22Rv1 (cell line): ENCODE data around the gene GDPD5.

Experiments used
- H3K27ac ChIP-seq: fragments of 450-650 bp; 2 replicates; pipeline ENCODE4 v1.5.1; 2017
- ZFX ChIP-seq: fragments of 450-650 bp; IDR thresholded peaks from 2 replicates; pipeline ENCODE4 v1.6.1; 2017; ENCODE audit warnings: antibody characterized with exemption, borderline replicate concordance
- TF ChIP-seq, protein P1 (sequence below): fragments of 450-650 bp; IDR thresholded peaks from 2 replicates; pipeline ENCODE4 v1.5.1; 2017; ENCODE audit warnings: mild to moderate bottlenecking

The GDPD5 gene

DNA sequence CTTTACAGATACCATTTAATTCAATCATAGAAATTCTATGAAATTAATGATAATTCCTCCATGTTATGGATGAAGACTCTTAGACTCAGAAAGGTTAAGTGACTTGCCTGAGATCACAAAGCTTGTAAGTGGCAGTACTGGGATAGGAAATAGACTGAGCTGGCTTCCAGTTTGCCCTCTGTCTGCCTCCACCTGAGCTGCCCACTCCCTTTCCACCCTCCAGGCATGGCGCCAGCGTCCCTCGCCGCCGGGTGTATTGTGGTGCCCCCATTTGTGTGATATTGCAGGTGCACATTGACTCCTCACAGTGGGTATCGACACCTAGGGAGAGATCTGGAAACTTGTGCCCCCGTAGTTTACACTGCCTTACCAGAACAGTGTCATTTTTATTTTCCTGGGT lies 135.8 kb downstream of the GDPD5 start:
- no peak overlapping the region for H3K27ac ChIP-seq
- TF ChIP-seq, protein P1, sequence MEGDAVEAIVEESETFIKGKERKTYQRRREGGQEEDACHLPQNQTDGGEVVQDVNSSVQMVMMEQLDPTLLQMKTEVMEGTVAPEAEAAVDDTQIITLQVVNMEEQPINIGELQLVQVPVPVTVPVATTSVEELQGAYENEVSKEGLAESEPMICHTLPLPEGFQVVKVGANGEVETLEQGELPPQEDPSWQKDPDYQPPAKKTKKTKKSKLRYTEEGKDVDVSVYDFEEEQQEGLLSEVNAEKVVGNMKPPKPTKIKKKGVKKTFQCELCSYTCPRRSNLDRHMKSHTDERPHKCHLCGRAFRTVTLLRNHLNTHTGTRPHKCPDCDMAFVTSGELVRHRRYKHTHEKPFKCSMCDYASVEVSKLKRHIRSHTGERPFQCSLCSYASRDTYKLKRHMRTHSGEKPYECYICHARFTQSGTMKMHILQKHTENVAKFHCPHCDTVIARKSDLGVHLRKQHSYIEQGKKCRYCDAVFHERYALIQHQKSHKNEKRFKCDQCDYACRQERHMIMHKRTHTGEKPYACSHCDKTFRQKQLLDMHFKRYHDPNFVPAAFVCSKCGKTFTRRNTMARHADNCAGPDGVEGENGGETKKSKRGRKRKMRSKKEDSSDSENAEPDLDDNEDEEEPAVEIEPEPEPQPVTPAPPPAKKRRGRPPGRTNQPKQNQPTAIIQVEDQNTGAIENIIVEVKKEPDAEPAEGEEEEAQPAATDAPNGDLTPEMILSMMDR = no peak
- TF ChIP-seq ZFX = no peak

DNA sequence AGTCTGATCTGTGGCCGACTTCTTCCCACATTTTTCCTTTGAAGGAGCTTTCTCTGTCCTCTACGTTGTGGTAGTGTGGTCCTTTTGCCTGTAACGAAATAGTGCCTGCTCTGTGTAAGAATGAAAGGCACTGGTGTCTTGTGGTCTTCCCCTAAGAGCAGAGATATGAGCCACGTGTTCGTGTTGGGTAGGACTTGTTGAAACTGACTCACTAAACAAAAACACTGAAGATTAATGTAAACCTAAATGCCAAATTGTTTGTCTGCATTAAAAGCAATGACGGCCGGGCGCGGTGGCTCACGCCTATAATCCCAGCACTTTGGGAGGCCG lies 136.5 kb downstream of the GDPD5 start:
- H3K27ac ChIP-seq = no peak overlapping the region
- no peak for TF ChIP-seq ZFX
- TF ChIP-seq, protein P1 = no peak

DNA sequence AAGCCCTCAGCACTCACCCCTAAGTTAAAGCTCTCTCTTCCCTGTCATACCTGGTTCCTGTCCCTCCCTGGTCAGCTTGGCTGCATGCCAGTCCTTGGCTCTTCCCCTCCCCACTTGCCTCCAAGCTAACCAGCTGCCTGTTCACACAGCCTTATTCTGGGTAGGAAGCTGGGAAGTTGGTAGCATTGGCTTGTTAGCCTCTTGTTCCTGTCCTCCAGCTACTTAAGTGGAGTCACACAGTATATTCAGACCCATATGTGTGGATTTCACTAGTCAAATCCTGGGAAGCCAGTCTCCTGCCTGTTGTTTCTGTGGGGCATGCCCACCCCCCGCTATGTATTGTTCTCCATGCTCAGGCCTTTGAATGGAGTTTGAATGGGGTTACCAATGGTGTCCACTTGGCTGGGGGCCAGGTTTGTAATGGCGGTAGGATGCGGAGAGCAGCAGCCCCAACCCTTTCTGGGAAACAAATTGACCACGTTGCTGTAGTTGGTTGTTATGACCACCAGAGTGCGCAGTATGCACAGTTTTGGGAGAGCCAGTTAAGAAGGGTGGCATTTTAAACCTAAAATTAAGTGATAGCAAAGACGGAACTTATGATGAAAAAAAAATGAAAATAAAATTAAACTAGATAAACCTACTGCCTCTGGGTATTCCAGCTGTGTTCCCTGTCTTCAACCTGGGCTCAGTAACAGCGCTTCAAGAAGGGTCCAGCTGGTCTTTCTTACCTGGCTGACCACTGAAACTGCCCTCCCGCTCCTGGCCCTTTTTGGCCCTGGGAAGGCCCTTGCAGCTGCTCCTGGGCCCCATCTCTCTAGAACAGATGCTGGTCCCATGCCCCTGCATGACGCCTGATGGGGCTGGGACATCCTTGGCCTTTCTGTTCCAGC lies 137.1 kb downstream of the GDPD5 start:
- no peak overlapping the region for H3K27ac ChIP-seq
- no peak for TF ChIP-seq ZFX
- TF ChIP-seq, protein P1 = peak; percentile 92

DNA sequence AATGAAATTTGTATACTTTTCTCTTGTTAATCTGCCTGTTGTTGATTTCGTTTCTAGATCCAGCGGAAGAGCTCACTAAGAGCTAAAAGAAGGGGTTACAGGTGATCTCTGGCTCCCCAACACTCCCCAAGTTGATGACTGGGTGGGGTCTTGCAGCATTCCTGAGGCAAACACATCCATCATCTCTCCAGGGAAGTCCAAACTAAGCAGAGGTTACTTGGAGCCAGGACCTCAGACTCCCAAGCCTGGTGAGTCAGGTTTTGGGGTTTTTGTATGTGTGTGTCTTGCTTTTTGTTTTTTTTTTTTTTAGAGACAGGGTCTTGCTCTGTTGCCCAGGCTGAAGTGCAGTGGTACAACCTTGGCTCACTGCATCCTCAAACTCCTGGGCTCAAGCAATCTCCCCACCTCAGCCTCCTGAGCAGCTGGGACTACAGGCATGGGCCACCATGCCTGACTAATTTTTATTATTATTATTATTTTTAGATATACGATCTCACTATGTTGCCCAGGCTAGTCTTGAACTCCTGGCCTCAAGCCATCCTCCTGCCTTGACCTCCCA lies 137.9 kb downstream of the GDPD5 start:
- TF ChIP-seq ZFX = no peak
- TF ChIP-seq, protein P1 = no peak
- H3K27ac ChIP-seq = no peak overlapping the region

DNA sequence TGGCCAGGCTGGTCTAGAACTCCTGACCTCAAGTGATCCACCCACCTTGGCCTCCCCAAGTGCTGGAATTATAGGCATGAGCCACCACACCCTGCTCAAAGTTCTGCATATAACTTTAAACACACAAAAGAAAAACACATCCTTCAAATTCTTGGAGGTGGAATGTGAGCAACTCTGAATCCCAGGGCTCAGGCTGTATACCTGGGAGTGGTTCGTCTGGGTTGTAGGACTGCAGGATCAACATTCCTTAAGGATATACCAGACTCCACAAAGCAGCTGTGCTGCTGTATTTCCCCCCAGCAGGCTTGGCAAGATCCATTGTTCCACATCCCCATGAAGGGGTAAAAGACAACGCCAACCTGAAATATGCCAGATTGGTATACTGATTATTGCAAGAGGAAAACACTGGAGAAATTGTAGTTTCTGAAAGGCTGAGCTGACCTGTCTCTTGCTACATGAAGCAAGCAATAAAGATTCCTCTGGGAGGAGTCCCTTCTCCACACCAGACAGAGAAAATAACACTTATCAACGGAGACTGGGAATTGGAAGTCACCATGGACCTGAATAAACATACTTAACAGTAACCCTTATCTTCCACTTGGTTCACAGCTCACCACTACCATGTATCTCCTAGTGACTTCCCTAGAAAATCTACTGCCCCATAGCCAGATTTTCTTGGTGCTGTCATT lies 138.7 kb downstream of the GDPD5 start:
- H3K27ac ChIP-seq = no peak overlapping the region
- TF ChIP-seq, protein P1 = no peak
- no peak for TF ChIP-seq ZFX
